Fibroblast of villous mesenchyme (primary cell): ENCODE measurements around the gene CNKSR1. TPM values are rescaled to one million over a fixed set of nuclear protein-coding genes. Genes with fewer than 3 reads are reported as not detected.
"Not testable (repeated sequence)": the region's sequence is repeated elsewhere in the genome, so short reads cannot be mapped to it uniquely, and the experiment has no call there.

Experiments
- DNase-seq: peaks from one replicate; pipeline ENCODE4 v3.0.0-alpha.2; 2010; ENCODE audit warnings: low read depth
- H3K4me3 ChIP-seq: 2 replicates; pipeline ENCODE4 v1.5.1; 2011; ENCODE audit warnings: low read depth, mild to moderate bottlenecking, low read length
- CTCF ChIP-seq: IDR thresholded peaks from 2 replicates; pipeline ENCODE4 v1.5.1; 2012; ENCODE audit warnings: low read depth, mild to moderate bottlenecking, low read length; ENCODE audit not compliant: insufficient read depth
- total RNA-seq: library from RNA; depleted of rRNA; stranded (reverse); fragments of >200 nt; gene quantifications from 2 replicates; pipeline ENCODE4 v1.2.3, GENCODE V29; 2012

The CNKSR1 gene
- total RNA-seq, 1 donor, result not detected

- no peak for DNase-seq
- H3K4me3 ChIP-seq, result no peak overlapping the region
- no peak for TF ChIP-seq CTCF
These were observed 43.8 kb downstream of the CNKSR1 start for GRCh38 chr1:26221094-26221493.

GRCh38 chr1:26224606-26225005 is 47.3 kb downstream of the CNKSR1 start:
- DNase-seq, result no peak
- H3K4me3 ChIP-seq, result no peak overlapping the region
- TF ChIP-seq CTCF, result no peak

- peak; percentile 25 for DNase-seq
- TF ChIP-seq CTCF, result no peak
- H3K4me3 ChIP-seq, result peak overlapping the region; percentile 46
These were observed 47.9 kb downstream of the CNKSR1 start for GRCh38 chr1:26225033-26225831.

GRCh38 chr1:26230682-26231081 is 53.4 kb downstream of the CNKSR1 start:
- DNase-seq, H3K4me3 ChIP-seq: not testable (repeated sequence)

GRCh38 chr1:26233903-26234643 is 56.8 kb downstream of the CNKSR1 start, which contains the start of gene CEP85:
CEP85 (plus strand) TSS chr1:26234200; CDS start chr1:26239784, 5,584 bp downstream.
- TF ChIP-seq CTCF, result peak; percentile 86
- peak; percentile 98 for DNase-seq
- peak within 1 kb of the TSS; percentile 85 for H3K4me3 ChIP-seq

- peak; percentile 29 for DNase-seq
- TF ChIP-seq CTCF, result peak; percentile 10
- peak overlapping the region; percentile 85 for H3K4me3 ChIP-seq
These were observed 57.5 kb downstream of the CNKSR1 start for GRCh38 chr1:26234644-26235370.
